HCT116 (cell line): ENCODE measurements around the gene FHDC1. TPM values are rescaled to one million over a fixed set of nuclear protein-coding genes. Genes with fewer than 3 reads are reported as not detected.

ENCODE experiments used
- ATAC-seq: fragments of 200-7000 bp; cut with Tn5 transposase; 2 replicates; pipeline ENCODE4 v1.9.1; 2020; ENCODE audit warnings: mild to moderate bottlenecking, moderate library complexity
- BruUV-seq: library from RNA; stranded (reverse); fragments of 400-500 nt; replicated peaks from 2 replicates; lab custom pipeline; 2021; lab: Mats Ljungman, UMichigan
- CTCF ChIA-PET: fragments of 300-600 bp; sonication (Branson Sonifier 250); formaldehyde crosslinking; loops from one replicate; lab custom pipeline; 2021; ENCODE audit warnings: antibody characterized with exemption; lab: Charles Lee
- POLR2A ChIA-PET: fragments of 300-600, 350-600 bp; sonication (Branson Sonifier 250); formaldehyde crosslinking; loops from one replicate; lab custom pipeline; 2021; ENCODE audit warnings: antibody characterized with exemption; lab: Charles Lee
- RAD21 ChIA-PET, 2 experiments: fragments of 300-600 bp; sonication (Branson Sonifier 250); formaldehyde crosslinking; loops; one replicate each; lab custom pipeline; 2023; ENCODE audit warnings: low total read pairs in 2 of 2; ENCODE audit not compliant: uncharacterized antibody in 2 of 2, unreplicated experiment in 2 of 2, low non-redundant PET in 1 of 2; lab: Charles Lee
- DNase-seq: peaks from one replicate; pipeline ENCODE4 v3.0.0-alpha.2; 2010; ENCODE audit warnings: low read depth, low spot score
- H2AFZ ChIP-seq: fragments of 200-600 bp; shearing (Covaris generic), sonication (generic); 2 replicates; pipeline ENCODE4 v1.6.1; 2017; ENCODE audit warnings: low read depth, mixed run types, mixed read lengths, antibody characterized with exemption, low read length; ENCODE audit not compliant: poor library complexity, severe bottlenecking
- H3K27ac ChIP-seq: 2 replicates; pipeline ENCODE4 v1.5.1; 2012; ENCODE audit warnings: low read depth, low read length
- H3K27me3 ChIP-seq: fragments of 200-600 bp; sonication (generic); 2 replicates; pipeline ENCODE4 v1.6.1; 2016; ENCODE audit warnings: mixed run types, low read length, mixed read lengths; ENCODE audit not compliant: insufficient read depth
- H3K36me3 ChIP-seq, 2 experiments: fragments of 200-500 bp in 1 of 2; fragments of 200-600 bp in 1 of 2; sonication (Bioruptor generic) in 1 of 2; sonication (generic) in 1 of 2; 2 replicates each; pipeline versions ENCODE4 v1.5.1 to v1.6.1; 2014 to 2016; ENCODE audit warnings: low read length in 2 of 2, inconsistent platforms in 1 of 2, mixed read lengths in 1 of 2, mixed run types in 1 of 2; ENCODE audit not compliant: insufficient read depth in 2 of 2, control insufficient read depth in 1 of 2
- H3K4me1 ChIP-seq, 2 experiments: fragments of 200-600 bp in 1 of 2; sonication (generic) in 1 of 2; 2 replicates each; pipeline versions ENCODE4 v1.5.1 to v1.6.1; 2012 to 2017; ENCODE audit warnings: low read length in 2 of 2, inconsistent platforms in 1 of 2, mild to moderate bottlenecking in 1 of 2, mixed read lengths in 1 of 2, mixed run types in 1 of 2, moderate library complexity in 1 of 2; ENCODE audit not compliant: insufficient read depth in 2 of 2, control insufficient read depth in 1 of 2
- H3K4me2 ChIP-seq: fragments of 200-600 bp; sonication (generic); 2 replicates; pipeline ENCODE4 v1.6.1; 2017; ENCODE audit warnings: mixed run types, low read length, mixed read lengths
- H3K4me3 ChIP-seq, 2 experiments: fragments of 200-600 bp in 1 of 2; sonication (generic) in 1 of 2; replicated peaks in 1 of 2; 2 replicates each; pipeline ENCODE4 v1.5.1; 2011 to 2016; ENCODE audit warnings: low read length in 2 of 2, control low read depth in 1 of 2, low read depth in 1 of 2, mild to moderate bottlenecking in 1 of 2, mixed read lengths in 1 of 2, mixed run types in 1 of 2
- H3K79me2 ChIP-seq: fragments of 200-600 bp; sonication (generic); 2 replicates; pipeline ENCODE4 v1.6.1; 2017; ENCODE audit warnings: mild to moderate bottlenecking, mixed run types, low read length, moderate library complexity, mixed read lengths; ENCODE audit not compliant: insufficient read depth
- H3K9ac ChIP-seq: fragments of 200-600 bp; sonication (generic); 2 replicates; pipeline ENCODE4 v1.6.1; 2016; ENCODE audit warnings: low read length, mixed read lengths
- H3K9me2 ChIP-seq: fragments of 200-600 bp; sonication (generic), shearing (Covaris generic); 2 replicates; pipeline ENCODE4 v1.6.1; 2017; ENCODE audit warnings: mixed run types, mild to moderate bottlenecking, moderate library complexity; ENCODE audit not compliant: insufficient read depth
- H3K9me3 ChIP-seq, 2 experiments: fragments of 200-500 bp in 1 of 2; fragments of 200-600 bp in 1 of 2; sonication (Bioruptor generic) in 1 of 2; sonication (generic) in 1 of 2; 2 replicates each; pipeline ENCODE4 v1.6.1; 2014 to 2017; ENCODE audit warnings: low read length in 2 of 2, mixed read lengths in 2 of 2, inconsistent platforms in 1 of 2, low read depth in 1 of 2, mild to moderate bottlenecking in 1 of 2, mixed run types in 1 of 2, moderate library complexity in 1 of 2; ENCODE audit not compliant: control insufficient read depth in 1 of 2, insufficient read depth in 1 of 2
- H4K20me1 ChIP-seq: fragments of 200-600 bp; sonication (generic), shearing (Covaris generic); 2 replicates; pipeline ENCODE4 v1.6.1; 2017; ENCODE audit warnings: mixed run types, mild to moderate bottlenecking, moderate library complexity; ENCODE audit not compliant: insufficient read depth
- ATF3 ChIP-seq: IDR thresholded peaks from 2 replicates; pipeline ENCODE4 v1.6.1; 2012
- ELF1 ChIP-seq: IDR thresholded peaks from 2 replicates; pipeline ENCODE4 v1.6.1; 2012; ENCODE audit warnings: low read depth, borderline replicate concordance
- EZH2phosphoT487 ChIP-seq: fragments of 200-600 bp; IDR thresholded peaks from 2 replicates; pipeline ENCODE4 v1.6.1; 2018; ENCODE audit warnings: antibody characterized with exemption, borderline replicate concordance
- JUND ChIP-seq: IDR thresholded peaks from 2 replicates; pipeline ENCODE4 v1.6.1; 2012
- POLR2AphosphoS5 ChIP-seq: IDR thresholded peaks from 2 replicates; pipeline ENCODE4 v1.6.1; 2011; ENCODE audit warnings: mild to moderate bottlenecking, low read depth, low read length, moderate library complexity
- SIN3A ChIP-seq: IDR thresholded peaks from 2 replicates; pipeline ENCODE4 v1.6.1; 2012; ENCODE audit warnings: low read depth
- SP1 ChIP-seq: IDR thresholded peaks from 2 replicates; pipeline ENCODE4 v1.6.1; 2012; ENCODE audit warnings: low read depth
- SRF ChIP-seq: IDR thresholded peaks from 2 replicates; pipeline ENCODE4 v1.6.1; 2012; ENCODE audit warnings: low read depth
- TCF7L2 ChIP-seq: IDR thresholded peaks from 2 replicates; pipeline ENCODE4 v1.7.0; 2011; ENCODE audit warnings: borderline replicate concordance, inconsistent platforms; ENCODE audit not compliant: insufficient read depth, insufficient read length; ENCODE audit errors: extremely low read depth
- YY1 ChIP-seq: IDR thresholded peaks from 2 replicates; pipeline ENCODE4 v1.6.1; 2011; ENCODE audit warnings: low read length, low read depth, moderate library complexity, mild to moderate bottlenecking; ENCODE audit not compliant: insufficient replicate concordance; ENCODE audit errors: extremely low read depth
- ZBTB33 ChIP-seq: IDR thresholded peaks from 2 replicates; pipeline ENCODE4 v1.6.1; 2011; ENCODE audit warnings: mild to moderate bottlenecking, low read length, moderate library complexity; ENCODE audit not compliant: insufficient replicate concordance; ENCODE audit errors: extremely low read depth
- ZFX ChIP-seq: fragments of 450-650 bp; IDR thresholded peaks from 2 replicates; pipeline ENCODE4 v1.6.1; 2017
- intact Hi-C: fragments of 100-400 bp; cut with micrococcal nuclease; formaldehyde crosslinking; loops from 2 replicates; pipeline ENCODE4 v1.10.0; 2022
- total RNA-seq: library from RNA; stranded (reverse); gene quantifications from one replicate; pipeline ENCODE4 v1.2.1, GENCODE V29; 2021; ENCODE audit not compliant: unreplicated experiment

Gene FHDC1
- total RNA-seq, 1 experiment from 2014 or later = 1.8 TPM

GRCh38 chr4:152943672-152944071 lies 7.5 kb downstream of the FHDC1 start:
- ChIA-PET CTCF (no interaction called here), POLR2A (no interaction called here), RAD21 (no interaction called here)
- intact Hi-C loops = no loop called here
- H3K9ac ChIP-seq = no peak overlapping the region
- no TSS peak for BruUV-seq
- no peaks in the 10 kb centered on the region for H3K36me3 ChIP-seq
- no peaks in the 10 kb centered on the region for H3K9me2 ChIP-seq
- no peak for ATAC-seq
- DNase-seq = no peak
- no peaks in the 10 kb centered on the region for H3K9me3 ChIP-seq
- H3K4me2 ChIP-seq = no peak overlapping the region
- no peaks in the 10 kb centered on the region for H3K4me1 ChIP-seq
- peaks cover 10% of the 10 kb centered on the region; the same call in 1 of the 2 replicates for H3K27me3 ChIP-seq
- no peaks in the 10 kb centered on the region for H3K79me2 ChIP-seq
- no peaks in the 10 kb centered on the region for H4K20me1 ChIP-seq
- TF ChIP-seq JUND (no peak), ELF1 (no peak), SIN3A (no peak), SP1 (no peak), ATF3 (no peak), ZFX (no peak), EZH2phosphoT487 (no peak), ZBTB33 (no peak), POLR2AphosphoS5 (no peak), SRF (no peak), YY1 (no peak), TCF7L2 (no peak)
- H3K4me3 ChIP-seq = no peak overlapping the region
- H3K27ac ChIP-seq = no peak overlapping the region
- H2AFZ ChIP-seq = no peak overlapping the region
